Naive B cell (primary cell): ENCODE data around the gene PXYLP1. TPM values are rescaled to one million over a fixed set of nuclear protein-coding genes. Genes with fewer than 3 reads are reported as not detected.

ENCODE experiments used
- ATAC-seq, 2 donors: fragments of 150-1000 bp; cut with Tn5 transposase; 2 replicates each; pipeline ENCODE4 v1.10.0; 2021; ENCODE audit warnings: low read depth in 2 of 2, mild to moderate bottlenecking in 2 of 2, moderate library complexity in 2 of 2
- DNase-seq: peaks from one replicate; pipeline ENCODE4 v3.0.0; 2022
- H3K27ac Mint-ChIP-seq, 6 donors: one replicate each; pipeline ENCODE4 v1.8.0; 2020 to 2022; ENCODE audit warnings: mild to moderate bottlenecking in 6 of 6, mixed read lengths in 6 of 6, moderate library complexity in 5 of 6, inconsistent platforms in 2 of 6
- H3K27me3 Mint-ChIP-seq, 3 donors: one replicate each; pipeline ENCODE4 v1.8.0; 2021 to 2022; ENCODE audit warnings: mixed read lengths in 3 of 3, mild to moderate bottlenecking in 1 of 3
- H3K36me3 Mint-ChIP-seq, 2 donors: one replicate each; pipeline ENCODE4 v1.8.0; 2020 to 2022; ENCODE audit warnings: mixed read lengths in 2 of 2, inconsistent platforms in 1 of 2, mild to moderate bottlenecking in 1 of 2
- H3K4me1 Mint-ChIP-seq, 3 donors: one replicate each; pipeline ENCODE4 v1.8.0; 2020 to 2022; ENCODE audit warnings: mixed read lengths in 3 of 3, inconsistent platforms in 1 of 3, mild to moderate bottlenecking in 1 of 3, moderate library complexity in 1 of 3
- H3K4me3 Mint-ChIP-seq, 8 donors: one replicate each; pipeline ENCODE4 v1.8.0; 2020 to 2022; ENCODE audit warnings: mild to moderate bottlenecking in 8 of 8, mixed read lengths in 8 of 8, moderate library complexity in 8 of 8, inconsistent platforms in 2 of 8
- H3K9me3 Mint-ChIP-seq, 7 donors: one replicate each; pipeline ENCODE4 v1.8.0; 2020 to 2022; ENCODE audit warnings: mixed read lengths in 7 of 7, mild to moderate bottlenecking in 5 of 7, inconsistent platforms in 2 of 7, moderate library complexity in 1 of 7
- polyA plus RNA-seq, 6 donors: library from polyadenylated mRNA; unstranded; fragments of 300-500 nt; fragmentation: Illumina TruSeq; gene quantifications; one replicate each; pipeline ENCODE4 v1.2.3, GENCODE V29; 2021; ENCODE audit warnings: low read depth in 6 of 6

The PXYLP1 gene
- polyA plus RNA-seq, 6 donors from 2014 or later: 0.17 to 2.4 (median 1.2) TPM

GRCh38 chr3:141259821-141260629, 28.4 kb downstream of the PXYLP1 start:
- H3K36me3 Mint-ChIP-seq: no peaks in the 10 kb centered on the region

GRCh38 chr3:141260630-141260927, 29.0 kb downstream of the PXYLP1 start:
- ATAC-seq (no peak), DNase-seq (no peak)
- Mint-ChIP-seq H3K36me3 (no peaks in the 10 kb centered on the region), H3K4me3 (no peak overlapping the region), H3K27ac (no peak overlapping the region), H3K27me3 (no peaks in the 10 kb centered on the region), H3K9me3 (no peaks in the 10 kb centered on the region), H3K4me1 (no peaks in the 10 kb centered on the region)

More at GRCh38 chr3:141259821-141260629, 28.4 kb downstream of the PXYLP1 start:
- ATAC-seq: no peak
- no peak for DNase-seq
- Mint-ChIP-seq H3K4me3 (no peak overlapping the region), H3K9me3 (no peaks in the 10 kb centered on the region), H3K27ac (no peak overlapping the region), H3K27me3 (no peaks in the 10 kb centered on the region), H3K4me1 (no peaks in the 10 kb centered on the region)

- no peaks in the 10 kb centered on the region for H3K9me3 Mint-ChIP-seq
- no peaks in the 10 kb centered on the region for H3K27me3 Mint-ChIP-seq
- no peak for ATAC-seq
- H3K36me3 Mint-ChIP-seq: no peaks in the 10 kb centered on the region
- H3K27ac Mint-ChIP-seq: peak overlapping the region in 1 of 6 donors; percentile 9
- no peak overlapping the region for H3K4me3 Mint-ChIP-seq
- H3K4me1 Mint-ChIP-seq: peaks cover 5 to 6% (median 6%) of the 10 kb centered on the region in 3 donors
- DNase-seq: no peak
Observed at GRCh38 chr3:141261472-141262307, 30.1 kb downstream of the PXYLP1 start.

GRCh38 chr3:141262308-141262705, 30.7 kb downstream of the PXYLP1 start:
- H3K27ac Mint-ChIP-seq: no peak overlapping the region

GRCh38 chr3:141266186-141266585, 34.6 kb downstream of the PXYLP1 start:
- no peaks in the 10 kb centered on the region for H3K36me3 Mint-ChIP-seq
- peaks cover 0 to 9% (median 0%) of the 10 kb centered on the region in 3 donors for H3K27me3 Mint-ChIP-seq
- ATAC-seq (no peak), DNase-seq (no peak)
- no peaks in the 10 kb centered on the region for H3K9me3 Mint-ChIP-seq
- H3K4me3 Mint-ChIP-seq: peak overlapping the region in 7 of 8 donors; percentile 4 to 96 (median 76)
- peaks cover 16 to 20% (median 19%) of the 10 kb centered on the region in 3 donors for H3K4me1 Mint-ChIP-seq
- H3K27ac Mint-ChIP-seq: peak overlapping the region in 3 of 6 donors; percentile 52 to 89 (median 83)

More at GRCh38 chr3:141262308-141262705, 30.7 kb downstream of the PXYLP1 start:
- Mint-ChIP-seq H3K4me1 (peaks cover 11 to 12% (median 12%) of the 10 kb centered on the region in 3 donors), H3K4me3 (no peak overlapping the region), H3K27me3 (no peaks in the 10 kb centered on the region), H3K9me3 (no peaks in the 10 kb centered on the region), H3K36me3 (no peaks in the 10 kb centered on the region)
- no peak for ATAC-seq
- no peak for DNase-seq

GRCh38 chr3:141266797-141267555, 35.4 kb downstream of the PXYLP1 start:
- H3K36me3 Mint-ChIP-seq: no peaks in the 10 kb centered on the region
- H3K27ac Mint-ChIP-seq: peak overlapping the region; percentile 83 to 90 (median 88)
- peaks cover 16 to 20% (median 19%) of the 10 kb centered on the region in 3 donors for H3K4me1 Mint-ChIP-seq
- ATAC-seq: peak; percentile 71 to 80
- no peaks in the 10 kb centered on the region for H3K9me3 Mint-ChIP-seq
- peaks cover 0 to 9% (median 0%) of the 10 kb centered on the region in 3 donors for H3K27me3 Mint-ChIP-seq
- H3K4me3 Mint-ChIP-seq: peak overlapping the region; percentile 84 to 96 (median 92)
- peak; percentile 19 for DNase-seq

- DNase-seq (no peak), ATAC-seq (no peak)
- peaks cover 16 to 20% (median 19%) of the 10 kb centered on the region in 3 donors for H3K4me1 Mint-ChIP-seq
- H3K27ac Mint-ChIP-seq: peak overlapping the region in 5 of 6 donors; percentile 83 to 90 (median 88)
- peaks cover 0 to 9% (median 0%) of the 10 kb centered on the region in 3 donors for H3K27me3 Mint-ChIP-seq
- no peaks in the 10 kb centered on the region for H3K36me3 Mint-ChIP-seq
- H3K9me3 Mint-ChIP-seq: no peaks in the 10 kb centered on the region
- H3K4me3 Mint-ChIP-seq: peak overlapping the region; percentile 84 to 96 (median 92)
Observed at GRCh38 chr3:141267629-141268028, 36.0 kb downstream of the PXYLP1 start.

GRCh38 chr3:141268306-141268705, 36.7 kb downstream of the PXYLP1 start:
- peaks cover 0 to 9% (median 0%) of the 10 kb centered on the region in 3 donors for H3K27me3 Mint-ChIP-seq
- peak overlapping the region in 2 of 6 donors; percentile 28 to 31 for H3K27ac Mint-ChIP-seq
- H3K9me3 Mint-ChIP-seq: no peaks in the 10 kb centered on the region
- H3K4me3 Mint-ChIP-seq: peak overlapping the region in 6 of 8 donors; percentile 16 to 85 (median 36)
- peaks cover 16 to 20% (median 19%) of the 10 kb centered on the region in 3 donors for H3K4me1 Mint-ChIP-seq
- DNase-seq (no peak), ATAC-seq (no peak)
- H3K36me3 Mint-ChIP-seq: no peaks in the 10 kb centered on the region

GRCh38 chr3:141268791-141269190, 37.2 kb downstream of the PXYLP1 start:
- Mint-ChIP-seq H3K4me1 (peaks cover 16 to 20% (median 19%) of the 10 kb centered on the region in 3 donors), H3K9me3 (no peaks in the 10 kb centered on the region), H3K27ac (peak overlapping the region in 1 of 6 donors; percentile 14), H3K36me3 (no peaks in the 10 kb centered on the region), H3K27me3 (peaks cover 0 to 9% (median 0%) of the 10 kb centered on the region in 3 donors), H3K4me3 (peak overlapping the region in 2 of 8 donors; percentile 28 to 44)
- no peak for DNase-seq
- ATAC-seq: no peak

- no peak overlapping the region for H3K4me3 Mint-ChIP-seq
- H3K9me3 Mint-ChIP-seq: no peaks in the 10 kb centered on the region
- ATAC-seq (no peak), DNase-seq (no peak)
- H3K27me3 Mint-ChIP-seq: peaks cover 0 to 9% (median 0%) of the 10 kb centered on the region in 3 donors
- H3K36me3 Mint-ChIP-seq: peaks cover 0 to 4% of the 10 kb centered on the region in 2 donors
- no peak overlapping the region for H3K27ac Mint-ChIP-seq
- H3K4me1 Mint-ChIP-seq: peaks cover 16 to 20% (median 19%) of the 10 kb centered on the region in 3 donors
Observed at GRCh38 chr3:141269961-141270360, 38.3 kb downstream of the PXYLP1 start.

- no peak overlapping the region for H3K27ac Mint-ChIP-seq
- no peak for DNase-seq
- peaks cover 0 to 9% (median 0%) of the 10 kb centered on the region in 3 donors for H3K27me3 Mint-ChIP-seq
- ATAC-seq: no peak
- H3K9me3 Mint-ChIP-seq: no peaks in the 10 kb centered on the region
- peaks cover 0 to 4% of the 10 kb centered on the region in 2 donors for H3K36me3 Mint-ChIP-seq
- H3K4me3 Mint-ChIP-seq: no peak overlapping the region
- H3K4me1 Mint-ChIP-seq: peaks cover 12 to 17% (median 16%) of the 10 kb centered on the region in 3 donors
Observed at GRCh38 chr3:141271279-141272030, 39.8 kb downstream of the PXYLP1 start.

GRCh38 chr3:141272906-141273662, 41.5 kb downstream of the PXYLP1 start:
- Mint-ChIP-seq H3K4me1 (peaks cover 0 to 1% (median 0%) of the 10 kb centered on the region in 3 donors), H3K27ac (peak overlapping the region in 1 of 6 donors; percentile 72), H3K36me3 (peaks cover 0 to 4% of the 10 kb centered on the region in 2 donors), H3K9me3 (no peaks in the 10 kb centered on the region), H3K27me3 (peaks cover 0 to 9% (median 0%) of the 10 kb centered on the region in 3 donors), H3K4me3 (no peak overlapping the region)
- ATAC-seq (no peak), DNase-seq (no peak)
